Activated CD8-positive, alpha-beta T cell treated with anti-CD3 and anti-CD28 coated beads, Interleukin-2, amount 10 ng/mL, durations not matched to agents 7 days and 5 days (primary cell): ENCODE data around the gene UGT1A4. TPM values are rescaled to one million over a fixed set of nuclear protein-coding genes. Genes with fewer than 3 reads are reported as not detected.

Source experiments
- ATAC-seq: fragments of 150-1000 bp; cut with Tn5 transposase; one replicate; pipeline ENCODE4 v1.10.0; 2021; ENCODE audit warnings: moderate library complexity
- CTCF ChIA-PET: fragments of 350-600 bp; sonication (Branson Sonifier 250); formaldehyde crosslinking; loops from one replicate; lab custom pipeline; 2021; ENCODE audit warnings: antibody characterized with exemption; lab: Charles Lee
- POLR2A ChIA-PET: fragments of 350-600 bp; sonication (Branson Sonifier 250); formaldehyde crosslinking; loops from one replicate; lab custom pipeline; 2021; ENCODE audit warnings: antibody characterized with exemption; lab: Charles Lee
- DNase-seq: peaks from one replicate; pipeline ENCODE4 v3.0.0-alpha.2; 2020
- H3K27ac Mint-ChIP-seq: one replicate; pipeline ENCODE4 v1.8.0; 2021; ENCODE audit warnings: mild to moderate bottlenecking, mixed read lengths
- H3K27me3 Mint-ChIP-seq: one replicate; pipeline ENCODE4 v1.8.0; 2021; ENCODE audit warnings: low read depth, mixed read lengths
- H3K36me3 Mint-ChIP-seq: one replicate; pipeline ENCODE4 v1.8.0; 2021; ENCODE audit warnings: low read depth, mixed read lengths
- H3K4me1 Mint-ChIP-seq: one replicate; pipeline ENCODE4 v1.8.0; 2021; ENCODE audit warnings: low read depth, mixed read lengths
- H3K4me3 Mint-ChIP-seq: one replicate; pipeline ENCODE4 v1.8.0; 2021; ENCODE audit warnings: mild to moderate bottlenecking, mixed read lengths
- H3K9me3 Mint-ChIP-seq: one replicate; pipeline ENCODE4 v1.8.0; 2022; ENCODE audit warnings: mixed read lengths; ENCODE audit not compliant: insufficient read depth
- total RNA-seq, 2 experiments: library from RNA; stranded (reverse); gene quantifications; one replicate each; pipeline ENCODE4 v1.2.3, GENCODE V29; 2021

Gene UGT1A4
- total RNA-seq, 2 experiments from 2014 or later = not detected

- peaks cover 9% of the 10 kb centered on the region for H3K27me3 Mint-ChIP-seq
- ChIA-PET POLR2A (no interaction called here), CTCF (no interaction called here)
- ATAC-seq = no peak
- peaks cover 3% of the 10 kb centered on the region for H3K4me1 Mint-ChIP-seq
- H3K4me3 Mint-ChIP-seq = no peak overlapping the region
- H3K36me3 Mint-ChIP-seq = no peaks in the 10 kb centered on the region
- H3K27ac Mint-ChIP-seq = no peak overlapping the region
- H3K9me3 Mint-ChIP-seq = no peaks in the 10 kb centered on the region
- DNase-seq = no peak
Observed at GRCh38 chr2:233821196-233821595, 102.7 kb downstream of the UGT1A4 start.

GRCh38 chr2:233821709-233822100 lies 103.2 kb downstream of the UGT1A4 start:
- no peak overlapping the region for H3K27ac Mint-ChIP-seq
- POLR2A ChIA-PET = no interaction called here
- no peaks in the 10 kb centered on the region for H3K36me3 Mint-ChIP-seq
- DNase-seq (no peak), ATAC-seq (no peak)
- H3K4me1 Mint-ChIP-seq = peaks cover 3% of the 10 kb centered on the region
- CTCF ChIA-PET = no interaction called here
- no peaks in the 10 kb centered on the region for H3K9me3 Mint-ChIP-seq
- no peak overlapping the region for H3K4me3 Mint-ChIP-seq
- H3K27me3 Mint-ChIP-seq = peaks cover 9% of the 10 kb centered on the region

GRCh38 chr2:233822101-233822771 lies 103.7 kb downstream of the UGT1A4 start:
- H3K9me3 Mint-ChIP-seq = no peaks in the 10 kb centered on the region
- no peak for ATAC-seq
- no peak overlapping the region for H3K27ac Mint-ChIP-seq

More at GRCh38 chr2:233822101-233822771, 103.7 kb downstream of the UGT1A4 start:
- ChIA-PET POLR2A (no interaction called here), CTCF (no interaction called here)
- H3K4me3 Mint-ChIP-seq = no peak overlapping the region
- peaks cover 2% of the 10 kb centered on the region for H3K4me1 Mint-ChIP-seq
- H3K36me3 Mint-ChIP-seq = no peaks in the 10 kb centered on the region
- H3K27me3 Mint-ChIP-seq = peaks cover 11% of the 10 kb centered on the region
- DNase-seq = no peak

Other genes starting within 250 kb of the UGT1A4 start
- 10 to 100 TPM; 13.1 to 14.1 TPM for gene USP40, start 152.0 kb upstream of the UGT1A4 start, total RNA-seq
- not detected for gene UGT1A8, start 101.1 kb upstream of the UGT1A4 start, total RNA-seq
- not detected for gene UGT1A10, start 82.3 kb upstream of the UGT1A4 start, total RNA-seq
- gene UGT1A9, start 46.8 kb upstream of the UGT1A4 start, total RNA-seq = not detected
- gene UGT1A7, start 36.8 kb upstream of the UGT1A4 start, total RNA-seq = not detected
- not detected for gene UGT1A6, start 25.8 kb upstream of the UGT1A4 start, total RNA-seq
- gene UGT1A5, start 5.8 kb upstream of the UGT1A4 start, total RNA-seq = not detected
- not detected for gene UGT1A3, start 10.3 kb downstream of the UGT1A4 start, total RNA-seq
- gene UGT1A1, start 41.5 kb downstream of the UGT1A4 start, total RNA-seq = not detected
- gene MROH2A, start 59.6 kb downstream of the UGT1A4 start, total RNA-seq = not detected
- 100 to 1,000 TPM; 128 to 135 TPM for gene HJURP, start 135.8 kb downstream of the UGT1A4 start, total RNA-seq
- not detected for gene TRPM8, start 198.6 kb downstream of the UGT1A4 start, total RNA-seq